PC-9 (cell line): ENCODE data around the gene SFT2D1. TPM values are rescaled to one million over a fixed set of nuclear protein-coding genes. Genes with fewer than 3 reads are reported as not detected.

ENCODE experiments used
- Bru-seq: library from RNA; stranded (reverse); fragments of 400-500 nt; gene quantifications from one replicate; lab custom pipeline; 2021; lab: Mats Ljungman, UMichigan
- BruChase-seq, 2 experiments: library from RNA; stranded (reverse); fragments of 400-500 nt; gene quantifications; one replicate each; lab custom pipeline; 2021; lab: Mats Ljungman, UMichigan
- BruUV-seq: library from RNA; stranded (reverse); fragments of 400-500 nt; replicated peaks from 2 replicates; lab custom pipeline; 2021; lab: Mats Ljungman, UMichigan
- CTCF ChIA-PET: fragments of 300-600 bp; sonication (Branson Sonifier 250); formaldehyde crosslinking; loops from one replicate; lab custom pipeline; 2022; ENCODE audit warnings: antibody characterized with exemption; lab: Charles Lee
- POLR2A ChIA-PET: fragments of 300-600 bp; sonication (Branson Sonifier 250); formaldehyde crosslinking; loops from one replicate; lab custom pipeline; 2022; ENCODE audit warnings: antibody characterized with exemption; ENCODE audit not compliant: unreplicated experiment; lab: Charles Lee
- DNase-seq, 2 experiments: peaks; one replicate each; pipeline versions ENCODE4 v3.0.0 to v3.0.0-alpha.2; 2015 to 2022; ENCODE audit warnings: mixed read lengths in 1 of 2
- H2AFZ ChIP-seq: fragments of 200-600 bp; sonication (generic); 2 replicates; pipeline ENCODE4 v1.8.1; 2017; ENCODE audit warnings: antibody characterized with exemption
- H3F3A ChIP-seq: fragments of 200-600 bp; sonication (generic); 2 replicates; pipeline ENCODE4 v1.8.1; 2017; ENCODE audit warnings: antibody characterized with exemption, mild to moderate bottlenecking, low read depth; ENCODE audit not compliant: insufficient read depth
- H3K27ac ChIP-seq: fragments of 200-600 bp; sonication (generic); 2 replicates; pipeline ENCODE4 v1.6.1; 2016; ENCODE audit warnings: mixed run types
- H3K27me3 ChIP-seq: fragments of 200-600 bp; sonication (generic); 2 replicates; pipeline ENCODE4 v1.6.1; 2016; ENCODE audit warnings: low read depth, mixed run types; ENCODE audit not compliant: insufficient read depth
- H3K36me3 ChIP-seq: fragments of 200-600 bp; sonication (generic); 2 replicates; pipeline ENCODE4 v1.6.1; 2016; ENCODE audit warnings: low read depth, mixed run types
- H3K4me1 ChIP-seq: fragments of 200-600 bp; sonication (generic); replicated peaks from 2 replicates; pipeline ENCODE4 v1.6.1; 2016; ENCODE audit warnings: mixed run types; ENCODE audit not compliant: insufficient read depth
- H3K4me2 ChIP-seq: fragments of 200-600 bp; sonication (generic); 2 replicates; pipeline ENCODE4 v1.6.1; 2017; ENCODE audit warnings: mixed run types
- H3K4me3 ChIP-seq: fragments of 200-600 bp; sonication (generic); 2 replicates; pipeline ENCODE4 v1.6.1; 2016; ENCODE audit warnings: mixed run types
- H3K79me2 ChIP-seq: fragments of 200-600 bp; sonication (generic); 2 replicates; pipeline ENCODE4 v1.6.1; 2017; ENCODE audit warnings: low read depth, mixed run types
- H3K9me2 ChIP-seq: fragments of 200-600 bp; sonication (generic); 2 replicates; pipeline ENCODE4 v1.8.1; 2017; ENCODE audit warnings: mild to moderate bottlenecking; ENCODE audit not compliant: insufficient read depth
- H3K9me3 ChIP-seq: fragments of 200-600 bp; sonication (generic); 2 replicates; pipeline ENCODE4 v1.8.1; 2016; ENCODE audit warnings: low read depth; ENCODE audit not compliant: insufficient read depth
- H4K20me1 ChIP-seq: fragments of 200-600 bp; sonication (generic); 2 replicates; pipeline ENCODE4 v1.8.1; 2017; ENCODE audit not compliant: insufficient read depth
- CTCF ChIP-seq: fragments of 200-600 bp; sonication (generic); conservative IDR thresholded peaks from 2 replicates; pipeline ENCODE4 v1.6.1; 2017; ENCODE audit warnings: mixed run types, antibody characterized with exemption, mild to moderate bottlenecking, moderate library complexity
- EZH2 ChIP-seq: fragments of 200-600 bp; sonication (generic); IDR thresholded peaks from 2 replicates; pipeline ENCODE4 v1.8.0; 2017; ENCODE audit warnings: antibody characterized with exemption, low read depth
- intact Hi-C: fragments of 100-400 bp; cut with micrococcal nuclease; formaldehyde crosslinking; loops from one replicate; pipeline ENCODE4 v1.10.0; 2022; ENCODE audit not compliant: unreplicated experiment
- long read RNA-seq: library from polyadenylated mRNA; stranded (forward); transcript quantifications from one replicate; pipeline ENCODE4 v2.0.0, GENCODE V29; 2022
- total RNA-seq: library from RNA; stranded (reverse); gene quantifications from 2 replicates; pipeline ENCODE4 v1.2.3, GENCODE V29; 2021

Gene SFT2D1
- total RNA-seq, result 31.5 and 39.9 TPM in 2 replicates
- percentile 81 among the genes with signal in this experiment for Bru-seq, nascent RNA
- percentile 90 among the genes with signal in this experiment for BruChase-seq, experiment 1, labeled RNA remaining after a 2-hour chase
- percentile 75 among the genes with signal in this experiment for BruChase-seq, experiment 2, labeled RNA remaining after a 6-hour chase
- long read RNA-seq, transcript SFT2D1-201 (8 exons, 1,079 nt), result major isoform, 124 of 139 reads
- long read RNA-seq, partial matches to known transcripts, result 0 of 139 reads
- long read RNA-seq, other reads (novel, unspliced or antisense), result 15 of 139 reads

DNA sequence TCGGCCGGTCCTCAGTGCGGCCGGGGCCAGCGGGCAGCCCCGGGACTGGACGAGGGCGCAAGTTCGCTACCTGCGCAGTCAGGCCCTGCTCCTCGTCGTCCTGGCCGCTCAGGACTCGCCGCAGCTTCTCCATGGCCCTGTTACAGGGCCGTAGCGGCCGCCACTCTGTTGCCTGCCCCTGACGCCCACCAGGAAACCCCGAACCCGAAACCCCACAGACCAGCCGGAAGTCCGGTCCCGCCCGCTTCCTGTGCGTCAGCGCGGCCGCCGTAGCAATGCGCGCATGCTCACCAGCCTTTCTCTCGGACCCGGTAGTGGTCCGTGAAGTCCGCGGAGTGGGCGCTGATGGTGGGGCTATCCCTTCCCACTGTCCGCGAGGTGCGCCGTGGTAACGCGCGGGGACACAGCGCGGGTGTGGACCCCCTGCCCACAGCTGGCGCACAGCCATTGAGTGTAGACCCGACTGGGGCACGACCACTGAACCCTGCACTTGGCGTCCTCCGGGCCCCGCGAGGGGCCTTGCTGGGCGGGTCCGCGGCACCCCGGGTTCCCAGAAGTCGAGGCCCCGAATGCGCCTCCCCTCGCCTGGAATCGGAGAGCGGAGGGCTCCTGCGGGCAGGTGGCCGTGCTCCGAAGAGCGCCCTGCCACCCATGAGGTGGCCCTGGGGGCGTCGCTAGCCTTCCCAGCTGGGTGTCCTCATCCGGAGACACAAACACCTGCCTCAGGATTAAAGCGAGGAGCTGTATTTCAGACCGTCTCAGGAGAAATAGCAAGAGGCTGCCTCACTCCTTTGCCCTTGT, at the start of gene SFT2D1:
Gene SFT2D1, minus strand, starts transcription at position 197 of the 801 bp plus-strand sequence. Its CDS starts 64 bp downstream, at position 133.
- Histone ChIP-seq H3K27ac (peak within 1 kb of the TSS; percentile 66), H3K27me3 (no peaks in the 10 kb centered on the region), H3K4me1 (peaks cover 14% of the 10 kb centered on the region), H4K20me1 (peaks cover 23% of the 10 kb centered on the region), H3K79me2 (peaks cover 54% of the 10 kb centered on the region), H3K9me3 (no peaks in the 10 kb centered on the region), H3K36me3 (no peaks in the 10 kb centered on the region; the same call in 1 of the 2 replicates), H3F3A (no peaks in the 10 kb centered on the region), H3K9me2 (no peaks in the 10 kb centered on the region), H3K4me3 (peak within 1 kb of the TSS; percentile 89), H3K4me2 (peak within 1 kb of the TSS; percentile 83), H2AFZ (peak within 1 kb of the TSS; percentile 99)
- intact Hi-C loops, result loop anchor here (2.0 kb wide), 1 partner anchor 40 kb away; the partner anchor contains the start of gene MPC1
- TF ChIP-seq CTCF, result no peak
- TF ChIP-seq EZH2, result no peak
- ChIA-PET CTCF (interaction anchor here (0.8 kb wide), 1 partner anchor 51 kb away, joined by 3 read pairs; no protein-coding TSS in a partner anchor), POLR2A (interaction anchor here (0.7 to 0.9 kb wide), 2 partner anchors 148 to 1502 kb away, joined by 4 read pairs; no protein-coding TSS in a partner anchor)
- BruUV-seq, result TSS peak; percentile 91
- peak; percentile 53 to 63 for DNase-seq

- peaks cover 4% of the 10 kb centered on the region; the same call in 1 of the 2 replicates for H3K27me3 ChIP-seq
- no peaks in the 10 kb centered on the region for H4K20me1 ChIP-seq
- H3F3A ChIP-seq, result peaks cover 7% of the 10 kb centered on the region
- H3K4me2 ChIP-seq, result no peak overlapping the region
- no peak for TF ChIP-seq EZH2
- no peak for TF ChIP-seq CTCF
- no peaks in the 10 kb centered on the region for H3K9me3 ChIP-seq
- ChIA-PET CTCF (no interaction called here), POLR2A (no interaction called here)
- H3K4me3 ChIP-seq, result no peak overlapping the region
- no peaks in the 10 kb centered on the region for H3K9me2 ChIP-seq
- H3K79me2 ChIP-seq, result no peaks in the 10 kb centered on the region
- H2AFZ ChIP-seq, result no peak overlapping the region
- no peaks in the 10 kb centered on the region for H3K36me3 ChIP-seq
- H3K4me1 ChIP-seq, result no peaks in the 10 kb centered on the region
- intact Hi-C loops, result no loop called here
- DNase-seq, result no peak
- no TSS peak for BruUV-seq
- H3K27ac ChIP-seq, result no peak overlapping the region
These were observed 46.8 kb upstream of the SFT2D1 start for GRCh38 chr6:166389119-166389518.

GRCh38 chr6:166388290-166389004, 46.1 kb upstream of the SFT2D1 start:
- Histone ChIP-seq H4K20me1 (no peaks in the 10 kb centered on the region), H2AFZ (no peak overlapping the region), H3K4me2 (no peak overlapping the region), H3K4me3 (no peak overlapping the region), H3K9me2 (no peaks in the 10 kb centered on the region), H3K27ac (no peak overlapping the region), H3F3A (peaks cover 14% of the 10 kb centered on the region), H3K9me3 (no peaks in the 10 kb centered on the region), H3K27me3 (no peaks in the 10 kb centered on the region; the same call in 1 of the 2 replicates), H3K79me2 (no peaks in the 10 kb centered on the region), H3K4me1 (no peaks in the 10 kb centered on the region), H3K36me3 (no peaks in the 10 kb centered on the region)
- TF ChIP-seq CTCF (no peak), EZH2 (no peak)
- POLR2A ChIA-PET, result no interaction called here
- intact Hi-C loops, result no loop called here
- BruUV-seq, result no TSS peak
- CTCF ChIA-PET, result no interaction called here
- DNase-seq, result no peak
